Left hindlimb (tissue), 1 donor: ENCODE measurements around the gene CLDN15.

Source experiments
- DNase-seq: peaks from one replicate; pipeline ENCODE4 v3.0.0-alpha.2; 2018

The CLDN15 gene

GRCh38 chr7:101243646-101244374, 6.2 kb upstream of the CLDN15 start:
- DNase-seq: no peak

- DNase-seq: no peak
Measured at GRCh38 chr7:101241443-101242349, 4.1 kb upstream of the CLDN15 start.

GRCh38 chr7:101241015-101241363, 3.4 kb upstream of the CLDN15 start:
- DNase-seq: no peak

- no peak for DNase-seq
Measured at GRCh38 chr7:101240226-101241014, 2.8 kb upstream of the CLDN15 start.

- no peak for DNase-seq
Measured at GRCh38 chr7:101239951-101240220, 2.3 kb upstream of the CLDN15 start.

GRCh38 chr7:101239191-101239950, 1.8 kb upstream of the CLDN15 start:
- DNase-seq: no peak

- DNase-seq: no peak
Measured at GRCh38 chr7:101238226-101239182, 902 bp upstream of the CLDN15 start.

GRCh38 chr7:101236292-101236835, 1.2 kb downstream of the CLDN15 start:
- DNase-seq: no peak

GRCh38 chr7:101235522-101235921, 2.1 kb downstream of the CLDN15 start:
- DNase-seq: no peak

GRCh38 chr7:101235050-101235449, 2.6 kb downstream of the CLDN15 start:
- DNase-seq: no peak

- no peak for DNase-seq
Measured at GRCh38 chr7:101234636-101235035, 3.0 kb downstream of the CLDN15 start.

- DNase-seq: no peak
Measured at GRCh38 chr7:101233907-101234547, 3.6 kb downstream of the CLDN15 start.

- no peak for DNase-seq
Measured at GRCh38 chr7:101232141-101232850, 5.3 kb downstream of the CLDN15 start.

GRCh38 chr7:101231644-101232043, 6.0 kb downstream of the CLDN15 start:
- no peak for DNase-seq

- no peak for DNase-seq
Measured at GRCh38 chr7:101226721-101227120, 10.9 kb downstream of the CLDN15 start.

- no peak for DNase-seq
Measured at GRCh38 chr7:101225650-101226049, 12.0 kb downstream of the CLDN15 start.

- DNase-seq: no peak
Measured at GRCh38 chr7:101223528-101223927, 14.1 kb downstream of the CLDN15 start.

GRCh38 chr7:101222275-101222830, 15.2 kb downstream of the CLDN15 start:
- DNase-seq: no peak

GRCh38 chr7:101220295-101220694, 17.3 kb downstream of the CLDN15 start:
- no peak for DNase-seq
